Stomach (tissue), 9 donors: ENCODE measurements around the gene KCNJ18. TPM values are rescaled to one million over a fixed set of nuclear protein-coding genes. Genes with fewer than 3 reads are reported as not detected.
"Not testable (repeated sequence)": the region's sequence is repeated elsewhere in the genome, so short reads cannot be mapped to it uniquely, and the experiment has no call there.

Experiments used
- DNase-seq, 2 donors: peaks; one replicate each; pipeline versions ENCODE4 v3.0.0 to v3.0.0-alpha.2; 2013 to 2019
- H3K27ac ChIP-seq, 5 donors: fragments of 200-600 bp in 4 of 5; sonication (generic) in 4 of 5; one replicate each; pipeline ENCODE4 v1.5.1; 2013 to 2019; ENCODE audit warnings: mild to moderate bottlenecking in 1 of 5, moderate library complexity in 1 of 5
- H3K27me3 ChIP-seq, 3 donors: fragments of 200-600 bp; sonication (generic); one replicate each; pipeline ENCODE4 v1.5.1; 2017 to 2019; ENCODE audit warnings: mixed run types in 1 of 3
- H3K36me3 ChIP-seq, 4 donors: fragments of 200-600 bp; sonication (generic); 1 replicate in 3 of 4; 2 replicates in 1 of 4; pipeline ENCODE4 v1.5.1; 2016 to 2019
- H3K4me1 ChIP-seq, 4 donors: fragments of 200-600 bp; sonication (generic); one replicate each; pipeline ENCODE4 v1.5.1; 2016 to 2019
- H3K4me3 ChIP-seq, 4 donors: fragments of 200-600 bp; sonication (generic) in 3 of 4; one replicate each; pipeline ENCODE4 v1.5.1; 2016 to 2019; ENCODE audit warnings: mild to moderate bottlenecking in 1 of 4
- H3K9me3 ChIP-seq, 4 donors: fragments of 200-600 bp; sonication (generic); one replicate each; pipeline ENCODE4 v1.5.1; 2016 to 2019
- CTCF ChIP-seq, 7 experiments: fragments of 450-650 bp in 4 of 7; fragments of 200-600 bp in 3 of 7; sonication (generic) in 3 of 7; IDR thresholded peaks; one replicate each; pipeline ENCODE4 v1.5.1; 2016 to 2019; ENCODE audit warnings: antibody characterized with exemption in 7 of 7, control low read depth in 2 of 7, mild to moderate bottlenecking in 1 of 7
- EP300 ChIP-seq: sonication (generic); formaldehyde crosslinking; IDR thresholded peaks from one replicate; pipeline ENCODE4 v1.6.1; 2017; ENCODE audit warnings: antibody characterized with exemption
- POLR2A ChIP-seq, 4 donors: fragments of 450-650 bp; IDR thresholded peaks; one replicate each; pipeline ENCODE4 v1.6.1; 2016; ENCODE audit warnings: antibody characterized with exemption in 4 of 4, control low read depth in 2 of 4, mild to moderate bottlenecking in 1 of 4, moderate library complexity in 1 of 4
- POLR2AphosphoS5 ChIP-seq, 3 donors: sonication (generic); formaldehyde crosslinking; IDR thresholded peaks; one replicate each; pipeline ENCODE4 v1.6.1; 2016; ENCODE audit warnings: antibody characterized with exemption in 3 of 3
- WGBS, 5 donors: extraction: QIAGEN DNeasy Blood & Tissue Kit in 3 of 5; methylation state at CpG; one replicate each; pipeline versions ENCODE4 v1.1.5 to v1.1.7; 2013 to 2018; 5-methylcytosine and 5-hydroxymethylcytosine counted together
- intact Hi-C: fragments of 100-400 bp; cut with DNase I; formaldehyde crosslinking; loops from one replicate; pipeline ENCODE4 v1.15.1; 2023; ENCODE audit warnings: low total_unique reads
- polyA plus RNA-seq, 3 donors: library from polyadenylated mRNA; stranded (reverse); fragments of 200-250 nt; gene quantifications; one replicate each; pipeline ENCODE4 v1.2.3, GENCODE V29; 2013
- total RNA-seq, 5 donors: library from RNA; depleted of rRNA; stranded (reverse); fragments of >200 nt; gene quantifications; one replicate each; pipeline versions ENCODE4 v1.1.0 to v1.2.3, GENCODE V29; 2014 to 2016
- donor health status: healthy with polysubstance abuse.
- donor health status: Bipolar disorder and iron deficiency.
- donor health status: healthy.

The KCNJ18 gene
- total and polyA plus RNA-seq, 8 donors: not detected

DNA sequence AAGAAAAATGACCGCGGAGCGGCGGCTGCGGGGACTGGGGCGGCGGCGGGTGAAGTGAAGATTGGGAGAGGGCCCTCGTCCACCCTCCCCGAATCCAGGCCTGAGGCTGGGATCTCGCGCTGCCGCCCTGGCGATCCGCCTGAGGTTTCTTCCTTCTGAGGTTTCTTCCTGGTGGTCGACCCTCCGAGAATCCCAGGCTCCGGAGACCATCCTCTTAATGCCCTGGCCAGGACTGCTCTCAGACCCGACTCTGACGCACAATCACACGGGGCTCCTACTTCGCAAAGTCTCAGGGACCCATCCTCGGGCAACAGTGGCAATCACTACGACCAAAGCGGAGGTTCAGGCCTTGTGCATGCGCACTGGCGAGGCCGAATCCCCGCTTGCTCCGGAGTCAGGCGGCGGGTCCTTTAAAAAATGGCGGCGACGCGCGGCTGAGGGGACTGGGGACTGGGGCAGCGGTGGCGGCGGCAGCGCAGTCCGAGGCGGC is 18.0 kb upstream of the KCNJ18 start:
- DNase-seq: no peak

DNA sequence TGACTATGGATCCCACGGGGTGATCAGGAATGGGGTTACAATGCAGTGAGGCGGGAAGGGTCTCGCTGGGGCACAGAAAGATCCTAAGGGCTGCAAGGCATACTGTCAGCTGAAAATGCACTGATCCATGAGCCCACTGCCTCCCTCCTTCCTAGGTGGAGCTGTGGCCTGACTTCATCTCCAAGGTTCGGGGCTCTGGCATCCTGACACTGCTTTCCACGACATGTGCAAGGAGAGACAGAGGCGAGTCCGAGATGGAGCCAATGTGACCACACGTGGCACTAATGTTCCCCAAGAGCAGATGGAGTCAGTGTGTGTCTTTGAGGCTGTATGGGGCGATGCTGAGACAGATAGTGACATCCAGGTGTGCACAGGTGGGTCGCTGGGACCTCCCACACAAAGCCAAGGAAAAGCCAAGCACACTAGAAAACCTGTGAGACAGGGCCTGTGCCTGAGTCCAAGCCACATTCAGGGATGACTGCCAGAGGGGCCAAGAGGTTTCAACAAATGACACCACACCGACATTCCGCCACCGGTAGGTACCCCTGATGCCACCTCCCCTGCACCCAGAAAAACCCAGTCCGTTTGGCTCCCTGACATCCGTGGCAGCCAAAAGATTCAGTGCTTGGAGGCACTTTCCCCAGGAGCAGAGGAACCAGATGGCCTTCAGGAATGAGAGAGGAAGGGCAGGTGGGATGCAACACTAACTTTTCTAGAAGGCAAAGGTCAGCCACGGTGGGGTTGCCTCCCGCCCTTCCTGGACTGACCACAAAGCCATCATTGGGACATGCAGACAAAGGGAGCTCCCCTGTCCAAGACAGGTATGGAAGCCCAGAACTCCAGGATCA is 17.2 kb upstream of the KCNJ18 start:
- 76 to 80% (median 78%) methylated on average over 17 of the region's 17 CpGs for WGBS, 5 donors
- H3K4me1 ChIP-seq, DNase-seq, intact Hi-C loops, H3K36me3 ChIP-seq, H3K4me3 ChIP-seq, H3K27ac ChIP-seq: not testable (repeated sequence)
- Histone ChIP-seq H3K9me3 (peaks cover 0 to 12% (median 9%) of the 10 kb centered on the region in 4 donors), H3K27me3 (peaks cover 0 to 30% (median 0%) of the 10 kb centered on the region in 3 donors)

More for the DNA sequence above, 18.0 kb upstream of the KCNJ18 start:
- Histone ChIP-seq H3K4me1 (no peaks in the 10 kb centered on the region), H3K27ac (no peak overlapping the region), H3K9me3 (peaks cover 0 to 12% (median 9%) of the 10 kb centered on the region in 4 donors), H3K27me3 (peaks cover 0 to 30% (median 0%) of the 10 kb centered on the region in 3 donors), H3K4me3 (no peak overlapping the region), H3K36me3 (no peaks in the 10 kb centered on the region)
- TF ChIP-seq POLR2AphosphoS5 (IDR thresholded peaks at IDR 0.05) (no peak), EP300 (no peak), CTCF (IDR thresholded peaks at IDR 0.05) (no peak), POLR2A (IDR thresholded peaks at IDR 0.05) (no peak)
- 86 to 92% (median 90%) methylated on average over 43 of the region's 43 CpGs for WGBS, 5 donors
- intact Hi-C loops: no loop called here

- H3K4me1 ChIP-seq, DNase-seq, H3K4me3 ChIP-seq, H3K36me3 ChIP-seq, intact Hi-C loops, H3K27ac ChIP-seq: not testable (repeated sequence)
- peaks cover 0 to 29% (median 0%) of the 10 kb centered on the region in 3 donors for H3K27me3 ChIP-seq
- peaks cover 0 to 12% (median 9%) of the 10 kb centered on the region in 4 donors for H3K9me3 ChIP-seq
- whole genome bisulfite sequencing, 5 donors: 64 to 88% (median 80%) methylated on average over 3 of the region's 3 CpGs
Observed at GRCh38 chr17:21675739-21676130, 16.6 kb upstream of the KCNJ18 start.

GRCh38 chr17:21676281-21677111 is 15.8 kb upstream of the KCNJ18 start:
- no peak for DNase-seq
- TF ChIP-seq EP300 (no peak), POLR2AphosphoS5 (IDR thresholded peaks at IDR 0.05) (no peak), CTCF (IDR thresholded peaks at IDR 0.05) (no peak), POLR2A (IDR thresholded peaks at IDR 0.05) (no peak)
- peaks cover 0 to 21% (median 0%) of the 10 kb centered on the region in 3 donors for H3K27me3 ChIP-seq
- 83 to 86% (median 84%) methylated on average over 30 of the region's 30 CpGs for WGBS, 5 donors
- H3K27ac ChIP-seq: no peak overlapping the region
- H3K4me1 ChIP-seq: no peaks in the 10 kb centered on the region
- H3K4me3 ChIP-seq: no peak overlapping the region
- peaks cover 0 to 12% (median 9%) of the 10 kb centered on the region in 4 donors for H3K9me3 ChIP-seq
- intact Hi-C loops: no loop called here
- no peaks in the 10 kb centered on the region for H3K36me3 ChIP-seq

DNA sequence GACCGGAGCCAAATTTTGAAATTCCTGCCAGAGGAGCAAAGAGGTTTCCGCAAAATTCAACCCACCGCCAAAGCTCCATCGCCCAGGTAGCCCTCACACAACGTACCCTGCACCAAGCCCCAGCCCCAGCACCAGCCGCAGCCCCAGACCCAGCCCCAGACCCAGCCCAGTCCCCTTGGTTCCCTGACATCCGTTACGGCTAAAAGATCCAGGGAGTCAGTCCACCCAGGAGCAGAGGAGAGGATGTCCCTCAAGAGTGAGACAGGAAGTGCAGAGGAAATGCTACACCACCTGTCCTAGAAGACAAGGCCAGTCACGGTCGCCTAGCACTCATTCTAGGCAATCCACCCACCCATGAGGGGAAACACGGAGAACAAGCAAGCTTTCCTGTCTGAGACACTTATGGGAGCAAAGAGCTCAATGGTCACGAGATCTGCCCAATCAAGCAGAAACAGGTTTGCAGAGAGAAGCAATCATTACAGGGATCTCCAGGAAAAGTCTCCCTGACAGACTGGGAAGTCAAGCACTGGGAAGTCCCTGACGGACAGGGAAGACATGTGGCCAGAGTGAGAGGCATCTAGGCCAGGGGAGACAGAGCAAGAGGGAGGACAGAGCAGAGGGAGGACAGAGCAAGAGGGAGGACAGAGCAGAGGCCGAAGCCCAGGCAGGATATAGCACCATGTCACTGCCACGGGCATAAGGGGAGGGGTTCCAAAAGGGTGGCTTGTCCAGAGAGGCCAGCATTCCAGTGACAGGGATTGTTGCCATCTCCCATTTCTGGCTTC is 15.0 kb upstream of the KCNJ18 start:
- no peak for DNase-seq

More for the DNA sequence above, 15.0 kb upstream of the KCNJ18 start:
- Histone ChIP-seq H3K4me1 (no peaks in the 10 kb centered on the region), H3K9me3 (peaks cover 0 to 12% (median 9%) of the 10 kb centered on the region in 4 donors), H3K4me3 (no peak overlapping the region), H3K36me3 (no peaks in the 10 kb centered on the region), H3K27ac (no peak overlapping the region), H3K27me3 (peaks cover 0 to 20% (median 0%) of the 10 kb centered on the region in 3 donors)
- no peak for TF ChIP-seq EP300
- TF ChIP-seq POLR2A (IDR thresholded peaks at IDR 0.05): no peak
- no peak for TF ChIP-seq CTCF (IDR thresholded peaks at IDR 0.05)
- no peak for TF ChIP-seq POLR2AphosphoS5 (IDR thresholded peaks at IDR 0.05)
- 70 to 75% (median 73%) methylated on average over 15 of the region's 15 CpGs for WGBS, 5 donors
- intact Hi-C loops: no loop called here
